D721Med (cell line): ENCODE measurements around the gene ANKRD30B.
A peak's percentile ranks its signal among the peaks of the same experiment; 100 is the strongest.
"Not testable (repeated sequence)": the region's sequence is repeated elsewhere in the genome, so short reads cannot be mapped to it uniquely, and the experiment has no call there.

Source experiments
- DNase-seq: peaks from one replicate; pipeline ENCODE4 v3.0.0; 2011; ENCODE audit warnings: low spot score; ENCODE audit not compliant: insufficient read length
- FAIRE-seq: peaks from 2 replicates; lab custom pipeline; 2011; peaks lifted over from hg19 to GRCh38; lab: Jason Lieb, UNC
- TF ChIP-seq, protein P1 (sequence below): IDR thresholded peaks from 2 replicates; pipeline ENCODE4 v1.5.1; 2012; ENCODE audit warnings: mild to moderate bottlenecking, control low read depth; ENCODE audit not compliant: insufficient read depth; ENCODE audit errors: missing control alignments

Gene ANKRD30B

GRCh38 chr18:14767474-14767873 lies 19.5 kb downstream of the ANKRD30B start:
- TF ChIP-seq, protein P1, sequence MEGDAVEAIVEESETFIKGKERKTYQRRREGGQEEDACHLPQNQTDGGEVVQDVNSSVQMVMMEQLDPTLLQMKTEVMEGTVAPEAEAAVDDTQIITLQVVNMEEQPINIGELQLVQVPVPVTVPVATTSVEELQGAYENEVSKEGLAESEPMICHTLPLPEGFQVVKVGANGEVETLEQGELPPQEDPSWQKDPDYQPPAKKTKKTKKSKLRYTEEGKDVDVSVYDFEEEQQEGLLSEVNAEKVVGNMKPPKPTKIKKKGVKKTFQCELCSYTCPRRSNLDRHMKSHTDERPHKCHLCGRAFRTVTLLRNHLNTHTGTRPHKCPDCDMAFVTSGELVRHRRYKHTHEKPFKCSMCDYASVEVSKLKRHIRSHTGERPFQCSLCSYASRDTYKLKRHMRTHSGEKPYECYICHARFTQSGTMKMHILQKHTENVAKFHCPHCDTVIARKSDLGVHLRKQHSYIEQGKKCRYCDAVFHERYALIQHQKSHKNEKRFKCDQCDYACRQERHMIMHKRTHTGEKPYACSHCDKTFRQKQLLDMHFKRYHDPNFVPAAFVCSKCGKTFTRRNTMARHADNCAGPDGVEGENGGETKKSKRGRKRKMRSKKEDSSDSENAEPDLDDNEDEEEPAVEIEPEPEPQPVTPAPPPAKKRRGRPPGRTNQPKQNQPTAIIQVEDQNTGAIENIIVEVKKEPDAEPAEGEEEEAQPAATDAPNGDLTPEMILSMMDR = no peak
- FAIRE-seq (no peak), DNase-seq (no peak)

- no peak for DNase-seq
- FAIRE-seq = no peak
- TF ChIP-seq, protein P1 = no peak
Measured at GRCh38 chr18:14768241-14768640, 20.3 kb downstream of the ANKRD30B start.

GRCh38 chr18:14769381-14769780 lies 21.4 kb downstream of the ANKRD30B start:
- FAIRE-seq = no peak
- no peak for DNase-seq
- TF ChIP-seq, protein P1 = no peak

GRCh38 chr18:14776801-14777200 lies 28.8 kb downstream of the ANKRD30B start:
- TF ChIP-seq, protein P1 = no peak
- FAIRE-seq = no peak
- no peak for DNase-seq

DNA sequence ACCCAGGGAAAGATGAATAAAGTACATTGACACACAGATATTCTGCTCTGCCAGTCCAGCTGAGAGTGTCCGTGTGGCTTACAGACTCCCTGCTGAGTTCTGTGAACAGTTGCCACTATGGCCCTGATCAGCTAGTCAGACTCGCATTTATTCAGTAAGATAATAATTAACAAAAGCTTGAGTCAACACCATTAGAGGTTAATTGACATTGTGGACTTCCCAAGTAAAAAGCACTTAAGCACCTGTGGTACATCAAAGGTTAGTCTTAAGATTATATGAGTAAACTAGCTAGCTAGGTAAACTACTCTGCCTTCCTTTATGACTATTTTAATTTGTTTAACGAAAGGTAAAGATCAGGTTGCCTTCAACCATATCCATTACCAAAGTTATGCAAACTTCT lies 33.7 kb downstream of the ANKRD30B start:
- DNase-seq (no peak), FAIRE-seq (no peak)
- TF ChIP-seq, protein P1 = no peak

GRCh38 chr18:14784133-14784532 lies 36.2 kb downstream of the ANKRD30B start:
- no peak for DNase-seq
- TF ChIP-seq, protein P1 = no peak
- FAIRE-seq = no peak

DNA sequence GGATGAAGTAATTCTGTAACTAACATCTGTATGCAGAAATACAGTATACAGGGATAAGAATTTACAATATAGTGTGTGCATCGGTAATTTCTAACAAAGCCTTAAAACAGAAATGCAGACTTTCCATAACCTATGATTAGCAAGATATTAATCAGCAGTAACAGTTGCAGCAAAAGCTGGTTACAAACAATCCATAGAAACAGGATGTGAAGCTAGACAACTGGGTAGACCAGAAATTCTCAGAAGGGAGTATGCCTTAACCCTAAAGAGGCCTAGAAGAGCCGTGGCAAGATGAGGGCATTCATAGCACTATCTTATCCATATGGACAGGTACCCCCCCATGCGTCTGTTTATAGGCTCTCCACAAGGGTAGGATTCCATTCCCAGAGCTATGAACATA lies 48.9 kb downstream of the ANKRD30B start:
- not testable (repeated sequence) for FAIRE-seq, DNase-seq

DNA sequence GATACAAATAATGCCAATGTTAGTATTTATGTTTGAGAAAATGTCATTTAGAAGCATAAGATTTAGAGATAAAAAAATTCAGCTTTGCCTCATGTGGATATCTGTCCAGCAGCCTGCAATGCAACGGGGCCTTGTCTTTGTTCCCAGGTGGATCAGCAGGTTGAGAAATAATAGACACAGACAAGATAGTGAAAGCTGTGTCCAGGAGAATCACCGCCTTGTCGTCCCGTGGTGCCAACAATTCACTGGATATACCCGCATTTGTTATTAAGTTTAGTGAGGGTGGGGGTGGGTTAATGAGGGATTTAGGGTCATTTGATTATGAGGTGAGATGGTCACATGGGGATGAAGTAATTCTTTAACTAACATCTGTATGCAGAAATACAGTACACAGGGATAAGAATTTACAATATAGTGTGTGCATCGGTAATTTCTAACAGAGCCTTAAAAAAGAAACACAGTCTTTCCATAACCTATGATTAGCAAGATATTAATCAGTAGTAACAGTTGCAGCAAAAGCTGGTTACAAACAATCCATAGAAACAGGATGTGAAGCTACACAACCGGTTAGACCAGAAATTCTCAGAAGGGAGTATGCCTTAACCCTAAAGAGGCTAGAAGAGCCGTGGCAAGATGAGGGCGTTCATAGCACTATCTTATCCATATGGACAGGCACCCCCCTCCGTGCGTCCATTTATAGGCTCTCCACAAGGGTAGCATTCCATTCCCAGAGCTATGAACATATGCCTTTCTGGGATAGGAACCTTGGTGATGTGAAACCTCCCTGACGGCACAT lies 50.2 kb downstream of the ANKRD30B start:
- not testable (repeated sequence) for FAIRE-seq, DNase-seq

GRCh38 chr18:14811081-14811480 lies 63.1 kb downstream of the ANKRD30B start:
- not testable (repeated sequence) for DNase-seq, FAIRE-seq

DNA sequence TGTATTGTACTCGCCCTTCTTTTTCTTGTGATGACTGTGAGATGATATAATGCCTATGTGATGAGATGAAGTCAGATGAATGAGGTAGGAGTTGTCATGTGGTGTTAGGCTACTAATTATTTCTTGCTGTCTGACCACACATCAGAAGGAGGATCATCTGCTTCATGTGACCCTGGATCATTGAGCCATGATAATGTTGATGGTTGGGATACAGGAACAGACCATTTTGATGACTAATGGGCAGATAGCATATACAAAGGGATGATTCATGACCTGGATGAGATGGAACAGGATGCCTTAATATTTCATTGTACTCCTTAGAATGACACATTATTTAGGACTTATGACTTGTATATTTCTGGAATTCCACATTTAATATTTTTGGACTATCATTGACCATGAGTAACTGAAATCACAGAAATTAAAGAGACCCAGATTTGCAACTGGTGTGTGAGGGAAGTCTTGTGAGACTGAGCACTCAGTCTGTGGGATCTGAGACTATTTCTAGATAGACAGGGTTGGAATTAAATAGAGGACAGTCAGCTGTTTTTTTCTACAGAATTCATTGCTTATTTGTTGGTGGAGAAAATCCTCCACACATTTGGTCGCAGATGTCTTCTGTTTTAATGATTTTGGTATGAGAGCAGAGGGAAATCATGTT lies 79.1 kb downstream of the ANKRD30B start:
- FAIRE-seq = not testable (repeated sequence)

GRCh38 chr18:14841607-14842006 lies 93.6 kb downstream of the ANKRD30B start:
- DNase-seq, FAIRE-seq: not testable (repeated sequence)

More for the DNA sequence above, 79.1 kb downstream of the ANKRD30B start:
- DNase-seq = not testable (repeated sequence)

DNA sequence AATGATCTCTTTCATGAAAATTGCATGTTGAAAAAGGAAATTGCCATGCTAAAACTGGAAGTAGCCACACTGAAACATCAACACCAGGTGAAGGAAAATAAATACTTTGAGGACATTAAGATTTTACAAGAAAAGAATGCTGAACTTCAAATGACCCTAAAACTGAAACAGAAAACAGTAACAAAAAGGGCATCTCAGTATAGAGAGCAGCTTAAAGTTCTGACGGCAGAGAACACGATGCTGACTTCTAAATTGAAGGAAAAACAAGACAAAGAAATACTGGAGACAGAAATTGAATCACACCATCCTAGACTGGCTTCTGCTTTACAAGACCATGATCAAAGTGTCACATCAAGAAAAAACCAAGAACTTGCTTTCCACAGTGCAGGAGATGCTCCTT lies 103.6 kb downstream of the ANKRD30B start:
- not testable (repeated sequence) for DNase-seq
- FAIRE-seq = peak; percentile 80
